VCaP (cell line): ENCODE results near the gene SEC61A1.

Source experiments
- H3K27ac ChIP-seq: fragments of 450-650 bp; 2 replicates; pipeline ENCODE4 v1.5.1; 2017
- CTCF ChIP-seq: fragments of 450-650 bp; conservative IDR thresholded peaks from 2 replicates; pipeline ENCODE4 v1.5.1; 2017; ENCODE audit warnings: mild to moderate bottlenecking, moderate library complexity

SEC61A1 gene

GRCh38 chr3:128073807-128074206 lies 21.6 kb downstream of the SEC61A1 start:
- H3K27ac ChIP-seq, result peak overlapping the region; percentile 60; the same call in 1 of the 2 replicates
- TF ChIP-seq CTCF, result no peak

GRCh38 chr3:128074851-128075521 lies 22.7 kb downstream of the SEC61A1 start:
- H3K27ac ChIP-seq, result peak overlapping the region; percentile 60
- TF ChIP-seq CTCF, result no peak

GRCh38 chr3:128075522-128076482 lies 23.6 kb downstream of the SEC61A1 start:
- peak overlapping the region; percentile 60 for H3K27ac ChIP-seq
- TF ChIP-seq CTCF, result peak; percentile 91

- TF ChIP-seq CTCF, result no peak
- peak overlapping the region; percentile 60; the same call in 1 of the 2 replicates for H3K27ac ChIP-seq
Measured at GRCh38 chr3:128076483-128077201, 24.4 kb downstream of the SEC61A1 start.

- no peak for TF ChIP-seq CTCF
- H3K27ac ChIP-seq, result no peak overlapping the region
Measured at GRCh38 chr3:128077202-128077624, 25.0 kb downstream of the SEC61A1 start.

- no peak for TF ChIP-seq CTCF
- peak overlapping the region; percentile 95; the same call in 1 of the 2 replicates for H3K27ac ChIP-seq
Measured at GRCh38 chr3:128077665-128078064, 25.4 kb downstream of the SEC61A1 start.

GRCh38 chr3:128078322-128078721 lies 26.1 kb downstream of the SEC61A1 start:
- H3K27ac ChIP-seq, result peak overlapping the region; percentile 95; the same call in 1 of the 2 replicates
- TF ChIP-seq CTCF, result no peak
